ENCODE measurements around the gene ANKRD33.

DNA sequence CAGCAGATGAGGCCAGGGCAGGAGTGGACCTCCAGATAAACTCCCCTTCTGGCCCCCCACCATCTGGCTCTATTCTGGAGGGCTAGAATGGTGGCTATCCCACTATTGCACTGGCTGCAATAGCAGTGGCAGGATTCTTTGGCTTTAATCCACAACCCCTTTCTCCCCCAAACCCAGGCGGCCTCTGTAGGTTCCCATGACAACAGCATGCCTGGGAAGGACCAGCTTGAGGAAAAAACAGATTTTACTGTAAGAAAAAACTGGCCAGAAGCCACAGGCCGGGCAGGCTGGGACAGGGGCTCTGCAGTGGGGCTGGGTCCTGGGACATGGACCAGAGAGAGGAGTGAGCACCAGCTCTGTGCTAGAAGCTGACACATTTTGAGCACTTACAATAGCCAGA lies 50.0 kb downstream of the ANKRD33 start:
- TF ChIP-seq MAZ (IDR thresholded peaks at IDR 0.05; ENCODE audit: borderline replicate concordance, low read depth, low read length) (no peak), CTCF (conservative IDR thresholded peaks at IDR 0.05; ENCODE audit: low read depth, low read length) (no peak)

Data from IMR-90 (cell line).